GDM1 (cell line): ENCODE data around the gene ING3.
"Not testable (repeated sequence)": the region's sequence is repeated elsewhere in the genome, so short reads cannot be mapped to it uniquely, and the experiment has no call there.

ENCODE experiments used
- DNase-seq: peaks from one replicate; lab custom pipeline; 2025; lab: John Stamatoyannopoulos, UW

The ING3 gene

DNA sequence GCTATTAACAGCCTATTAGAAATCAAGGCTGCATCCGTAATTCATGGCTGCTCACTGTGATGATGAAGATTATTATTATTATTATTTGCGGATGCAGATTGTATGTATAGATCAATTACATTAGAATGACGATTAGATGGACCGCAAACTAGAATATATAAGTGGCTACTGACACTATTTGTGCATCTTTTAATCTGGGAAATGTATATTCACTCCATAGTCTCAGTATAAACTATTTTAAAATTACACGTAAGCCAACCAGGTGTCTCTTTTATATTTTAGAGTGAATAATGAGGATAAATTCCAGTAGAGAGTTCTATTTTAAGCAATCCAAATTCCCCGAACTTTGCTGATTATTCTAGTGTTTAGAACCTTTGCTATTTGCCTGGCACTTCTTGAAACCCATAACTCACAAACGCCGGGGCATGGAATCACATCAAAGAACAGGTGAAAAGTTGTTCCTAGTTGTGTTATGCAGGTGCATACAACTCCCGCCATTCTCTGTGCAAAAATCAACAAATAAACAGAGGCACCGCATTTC lies 509 bp upstream of the ING3 start:
- DNase-seq, result no peak

DNA sequence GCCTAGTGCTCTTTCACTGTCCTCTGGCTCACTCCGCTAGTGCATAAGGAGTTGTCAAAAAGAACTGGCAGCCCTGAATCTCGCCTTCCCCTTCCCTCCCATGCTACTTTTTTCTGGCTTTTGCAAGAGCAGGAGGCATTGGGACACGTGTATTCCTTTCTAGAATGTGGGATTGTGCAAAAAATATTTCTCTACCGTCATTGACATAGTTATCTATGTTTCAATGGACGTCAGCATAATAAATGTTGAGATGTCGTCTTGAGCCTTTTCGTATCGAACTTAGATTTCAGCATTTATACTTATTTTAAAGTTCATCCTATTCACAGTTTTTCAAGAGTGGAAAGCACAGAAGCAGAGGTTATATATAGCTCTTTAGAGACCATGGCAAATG lies 727 bp downstream of the ING3 start:
- no peak for DNase-seq

GRCh38 chr7:120951826-120952225 lies 1.2 kb downstream of the ING3 start:
- DNase-seq, result no peak

- no peak for DNase-seq
Measured at GRCh38 chr7:120955577-120956149, 5.1 kb downstream of the ING3 start.

DNA sequence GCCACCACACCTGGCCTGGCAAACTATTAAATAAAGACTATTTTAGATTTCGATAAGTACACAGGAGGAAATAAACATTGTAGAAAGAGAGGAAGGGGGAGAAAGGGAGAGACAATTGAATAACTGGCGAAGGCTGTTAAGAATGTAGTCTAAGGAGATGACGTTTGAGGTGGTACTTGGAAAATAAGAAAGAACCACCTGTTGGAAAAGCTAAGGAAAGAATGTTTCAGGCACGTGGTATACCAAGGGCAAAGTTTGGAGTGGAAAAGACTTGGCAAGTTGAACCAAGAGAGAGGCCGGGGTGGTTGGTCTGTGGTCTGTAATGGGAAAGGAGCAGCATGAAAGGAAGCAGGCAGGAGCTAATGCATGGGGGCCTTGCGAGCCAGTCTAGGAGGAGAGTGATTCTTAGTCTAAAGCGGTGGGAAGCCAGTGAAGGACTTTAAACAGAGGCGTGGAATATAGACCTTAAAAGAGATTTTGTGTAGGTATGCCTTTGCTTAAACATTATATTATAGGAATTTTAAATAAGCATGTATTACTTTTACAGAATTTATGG lies 9.4 kb downstream of the ING3 start:
- DNase-seq, result no peak

GRCh38 chr7:120960714-120961113 lies 10.1 kb downstream of the ING3 start:
- DNase-seq, result no peak

GRCh38 chr7:120961638-120962173 lies 11.1 kb downstream of the ING3 start:
- no peak for DNase-seq

DNA sequence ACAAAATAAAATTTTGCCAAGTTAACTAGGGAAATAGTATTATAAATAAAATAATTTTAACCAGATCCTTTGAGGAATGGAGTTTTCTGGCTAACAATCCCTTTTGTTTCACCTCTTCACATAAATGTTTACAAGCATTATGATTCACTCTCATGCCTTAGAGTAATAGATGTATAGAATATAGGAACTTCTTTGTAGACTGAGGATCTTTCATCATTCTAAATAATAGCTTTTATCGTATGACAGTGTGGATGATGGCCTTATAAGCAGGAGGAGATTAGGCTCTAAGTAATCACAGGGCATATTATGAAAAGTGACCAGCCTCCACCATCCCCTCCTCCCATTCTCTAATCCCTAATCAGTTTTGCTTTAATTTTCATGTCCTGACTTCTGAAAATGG lies 13.5 kb downstream of the ING3 start:
- no peak for DNase-seq

- DNase-seq, result no peak
Measured at GRCh38 chr7:120966961-120967360, 16.4 kb downstream of the ING3 start.

DNA sequence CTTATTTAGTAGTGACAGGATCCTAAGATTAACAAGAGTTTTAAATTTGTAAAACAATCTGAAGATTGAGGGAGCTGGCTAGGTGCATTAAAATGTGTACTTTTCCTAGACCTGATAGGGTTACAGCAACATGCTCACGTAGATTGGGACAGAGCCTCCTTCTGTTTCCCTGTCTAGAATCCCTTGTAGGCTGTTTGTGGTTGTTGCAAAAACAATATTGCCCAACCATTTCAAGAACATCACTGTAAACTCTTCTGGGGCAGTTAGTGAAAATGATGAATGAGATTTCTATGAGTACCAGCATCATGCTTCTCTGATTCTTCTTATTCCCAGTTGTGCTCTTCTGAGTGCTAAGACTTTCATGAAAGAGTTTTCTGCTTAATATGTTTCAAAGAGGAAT lies 23.3 kb downstream of the ING3 start:
- DNase-seq, result no peak

DNA sequence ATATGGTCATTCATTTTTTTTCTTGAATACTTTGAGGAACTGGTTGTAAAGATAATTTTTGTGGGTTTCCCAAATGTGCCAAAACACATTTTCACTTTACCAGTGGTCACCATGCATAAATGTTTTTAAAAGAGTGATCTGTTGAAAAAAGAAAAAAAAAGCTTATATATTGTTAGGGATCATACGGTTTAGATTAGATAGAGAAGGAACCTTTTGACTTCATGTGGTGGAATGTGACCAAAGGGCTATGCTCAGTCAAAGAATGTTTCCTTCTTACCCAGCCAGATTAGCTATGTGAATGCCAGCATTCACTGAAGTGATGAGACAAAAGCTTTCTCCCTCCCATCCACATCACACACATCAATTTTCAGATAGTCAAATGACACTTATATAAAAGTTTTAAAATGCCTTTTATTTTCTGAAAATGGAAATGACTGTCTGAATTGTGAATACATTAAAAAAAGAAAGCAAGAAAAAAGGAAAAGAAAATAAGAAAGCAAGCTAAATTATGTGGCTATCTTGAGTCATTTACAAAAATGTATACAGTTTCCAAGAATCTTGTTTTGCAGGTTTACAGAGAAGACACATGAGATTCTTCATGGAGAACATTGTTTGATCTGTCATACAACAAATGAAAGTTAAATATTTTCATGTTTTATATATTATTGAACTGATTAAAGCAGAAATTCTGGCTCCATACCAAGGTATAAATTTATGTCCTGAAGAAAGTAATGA lies 29.4 kb downstream of the ING3 start:
- DNase-seq, result no peak

DNA sequence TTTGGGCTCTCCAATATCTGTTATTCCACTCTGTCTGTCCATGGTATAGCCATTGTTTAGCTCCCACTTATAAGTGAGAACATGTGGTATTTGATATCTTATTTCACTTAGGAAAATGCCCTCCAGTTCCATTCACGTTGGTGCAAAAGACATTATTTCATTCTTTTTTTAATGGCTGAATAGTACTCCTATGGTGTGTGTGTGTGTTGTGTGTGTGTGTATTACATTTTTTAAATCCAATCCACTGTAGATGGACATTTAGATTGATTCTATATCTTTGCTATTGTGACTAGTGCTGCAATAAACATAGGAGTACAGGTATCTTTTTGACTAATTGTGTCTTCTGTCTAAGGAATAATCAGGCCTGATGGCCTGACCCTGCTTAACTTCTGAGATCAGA lies 30.5 kb downstream of the ING3 start:
- no peak for DNase-seq

DNA sequence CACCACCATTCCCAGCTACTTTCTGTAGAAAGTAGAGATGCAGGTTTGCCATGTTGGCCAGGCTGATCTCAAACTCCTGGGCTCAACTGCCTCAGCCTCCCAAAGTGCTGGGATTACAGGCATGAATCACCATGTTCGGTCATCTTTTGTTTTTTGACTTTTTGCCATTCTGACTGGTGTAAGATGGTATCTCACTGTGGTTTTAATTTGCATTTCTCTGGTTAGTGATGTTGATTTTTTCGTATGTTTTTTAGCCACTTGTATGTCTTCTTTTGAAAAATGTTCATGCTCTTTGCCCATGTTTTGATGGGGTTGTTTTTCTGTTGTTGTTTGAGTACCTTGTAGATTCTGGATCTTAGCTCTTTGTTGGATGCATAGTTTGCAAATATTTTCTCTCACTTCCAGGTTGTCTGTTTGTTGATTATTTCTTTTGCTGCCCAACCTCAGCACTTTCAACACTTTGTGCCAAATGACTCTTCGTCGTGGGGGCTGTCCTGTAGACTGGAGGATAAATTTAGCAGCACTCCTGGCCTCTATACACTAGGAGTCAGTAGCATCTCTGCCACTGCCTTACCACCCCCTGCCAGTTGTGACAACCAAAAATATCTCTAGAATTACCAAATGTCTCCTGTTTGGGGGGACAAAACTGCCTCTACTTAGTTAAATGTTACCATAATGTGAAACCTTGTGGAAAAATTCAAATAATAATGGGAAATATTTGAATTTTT lies 31.5 kb downstream of the ING3 start:
- DNase-seq, result no peak

- not testable (repeated sequence) for DNase-seq
Measured at GRCh38 chr7:120983592-120983991, 33.0 kb downstream of the ING3 start.

DNA sequence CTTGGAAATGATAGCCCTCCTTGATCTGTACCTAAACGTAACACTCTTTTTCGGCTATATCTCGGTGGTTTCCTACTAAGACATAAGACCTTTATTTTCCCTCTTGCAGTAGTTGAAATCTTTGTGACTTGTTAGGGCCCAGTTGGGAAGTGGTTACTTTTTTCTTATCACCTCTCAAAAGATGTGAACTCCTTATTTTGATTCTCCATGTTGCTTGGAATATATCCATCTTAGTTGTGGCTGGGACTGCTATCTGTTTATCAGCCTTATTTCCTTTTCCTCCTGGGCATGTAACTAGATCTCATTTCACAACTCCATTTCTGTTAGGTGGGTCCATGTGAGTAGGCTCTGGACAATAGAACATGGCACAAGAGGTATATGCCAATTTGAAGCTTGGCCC lies 33.8 kb downstream of the ING3 start:
- no peak for DNase-seq

DNA sequence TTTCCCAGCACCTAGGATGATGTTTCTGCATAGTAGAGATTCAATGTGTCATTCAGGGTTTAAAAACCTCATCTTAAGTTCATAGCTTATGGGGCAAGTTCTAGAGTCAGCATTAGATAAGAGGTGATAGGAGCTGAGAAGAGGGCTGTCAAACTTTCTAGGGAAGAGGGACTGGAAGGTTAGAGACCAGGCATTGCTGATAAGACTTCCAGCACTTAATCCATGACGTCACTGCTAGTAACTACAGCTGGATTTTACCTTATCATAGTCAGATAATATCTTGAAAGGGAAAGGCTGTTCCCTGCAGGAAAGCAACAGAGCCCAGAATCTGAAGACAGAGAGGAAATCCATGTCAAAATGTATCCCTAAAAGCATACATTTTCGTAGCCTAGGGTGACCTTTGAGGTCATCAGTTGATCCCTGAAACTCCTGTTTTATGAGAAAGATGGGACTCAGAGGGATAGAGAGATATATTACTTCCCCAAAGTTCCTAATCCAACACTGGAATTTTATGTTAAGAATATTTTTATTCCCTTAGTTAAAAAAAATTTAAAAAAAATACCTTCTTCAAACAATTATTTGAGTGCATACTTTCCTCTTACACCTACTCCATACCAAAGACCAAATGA lies 34.7 kb downstream of the ING3 start:
- DNase-seq, result no peak

DNA sequence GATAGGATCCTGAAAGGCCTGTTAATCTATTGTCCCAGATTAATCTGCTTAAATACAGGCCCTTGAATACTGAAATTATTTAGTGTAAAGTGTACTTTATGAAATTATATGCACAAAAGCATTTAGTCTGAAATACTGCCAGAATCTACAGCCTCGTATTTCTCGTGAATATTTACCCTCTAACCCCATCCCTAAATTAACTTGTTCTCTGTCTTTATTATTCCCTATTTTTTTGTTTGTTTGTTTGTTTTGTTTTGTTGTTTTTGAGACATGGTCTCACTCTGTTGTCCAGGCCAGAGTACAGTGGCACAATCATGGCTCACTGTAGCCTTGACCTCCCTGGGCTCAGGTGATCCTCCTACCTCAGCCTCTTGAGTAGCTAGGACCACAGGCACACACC lies 35.3 kb downstream of the ING3 start:
- no peak for DNase-seq

DNA sequence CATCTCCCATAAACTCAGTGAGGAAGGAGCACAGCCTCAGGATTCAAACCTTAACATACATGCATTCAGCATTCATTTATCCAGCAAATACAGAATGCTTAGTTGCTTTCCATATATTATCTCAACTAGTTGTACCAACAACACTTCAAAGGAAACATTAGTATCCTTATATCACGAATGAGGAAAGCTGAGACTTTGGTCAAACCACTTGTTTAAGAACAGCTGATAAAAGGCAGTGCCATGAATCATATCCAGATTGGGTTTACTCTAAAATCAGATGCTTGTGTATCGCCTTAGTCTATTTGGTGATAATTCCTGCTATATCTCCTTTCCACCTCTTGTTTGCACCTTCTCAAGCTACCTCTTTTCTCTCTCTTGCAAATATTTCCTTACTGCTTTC lies 36.1 kb downstream of the ING3 start:
- no peak for DNase-seq

GRCh38 chr7:120987280-120987679 lies 36.7 kb downstream of the ING3 start:
- DNase-seq, result no peak

DNA sequence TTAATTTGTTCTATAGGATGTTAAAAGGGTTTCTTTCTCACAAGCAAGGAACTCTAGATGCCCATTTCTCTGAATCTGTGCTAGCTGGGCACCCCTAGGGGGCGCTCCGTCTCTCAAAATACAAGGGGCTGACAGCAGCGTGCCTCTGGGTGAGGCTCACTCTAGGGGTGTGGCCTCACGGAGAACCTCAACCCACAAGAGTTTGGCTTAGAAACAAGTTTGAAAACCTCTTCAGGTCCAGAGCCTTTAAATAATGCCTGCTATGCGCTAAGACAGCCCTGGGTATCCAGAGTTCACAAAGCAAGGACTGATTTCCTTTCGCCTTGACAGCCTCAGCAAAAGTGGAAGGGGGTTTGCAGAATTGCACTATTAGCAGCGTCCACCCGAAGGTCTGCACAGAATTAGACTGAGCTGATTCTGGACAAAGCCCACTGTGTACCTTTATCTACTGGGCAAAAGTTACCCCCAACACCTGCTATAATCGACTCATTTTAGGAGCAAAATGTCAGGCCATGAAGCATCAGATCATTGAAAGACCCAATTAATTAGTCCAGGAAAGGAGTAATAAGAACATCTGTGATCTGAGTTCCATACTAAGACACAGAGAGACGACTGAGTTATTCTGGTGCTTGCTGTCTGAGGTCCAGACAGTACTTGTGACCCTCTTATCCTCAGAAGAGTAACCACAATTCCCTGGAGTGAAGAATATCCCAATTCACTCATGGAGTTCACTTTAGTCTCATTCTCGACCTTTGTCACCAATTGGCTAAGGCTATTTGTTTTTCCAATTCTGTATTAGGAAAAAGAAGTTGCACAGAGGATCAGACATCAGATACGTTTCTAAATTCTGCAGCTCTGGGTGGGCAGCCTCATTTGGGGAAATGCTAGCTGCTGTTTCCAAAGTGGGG lies 37.4 kb downstream of the ING3 start:
- DNase-seq, result peak; percentile 81
